Measurements from ENCODE around the gene PCDHA6.
"Not testable (repeated sequence)": the region's sequence is repeated elsewhere in the genome, so short reads cannot be mapped to it uniquely, and the experiment has no call there.

PCDHA6 gene

GRCh38 chr5:140827704-140828361 is at the start of gene PCDHA6:
Gene PCDHA6, plus strand, starts transcription at chr5:140827960. Its CDS starts 132 bp downstream, at chr5:140828092.
- TF ChIP-seq CTCF (IDR thresholded peaks at IDR 0.05; ENCODE audit: borderline replicate concordance, control extremely low read depth, extremely low read depth, insufficient read depth, missing control alignments) = no peak
- in situ Hi-C loops (cut with MboI; ENCODE audit: low sequenced_read_pairs, unreplicated experiment) = no loop called here
- no peak for DNase-seq (ENCODE audit: low spot score)

- TF ChIP-seq CTCF (IDR thresholded peaks at IDR 0.05; ENCODE audit: borderline replicate concordance, control extremely low read depth, extremely low read depth, insufficient read depth, missing control alignments) = no peak
- no peak for DNase-seq (ENCODE audit: low spot score)
- in situ Hi-C loops (cut with MboI; ENCODE audit: low sequenced_read_pairs, unreplicated experiment) = no loop called here
Measured at GRCh38 chr5:140780512-140780911, 47.2 kb upstream of the PCDHA6 start.

- DNase-seq (ENCODE audit: low spot score) = no peak
Measured at GRCh38 chr5:140785905-140786686, 41.7 kb upstream of the PCDHA6 start, which contains the start of gene PCDHA1. Gene PCDHA1, plus strand, starts transcription at chr5:140786140.

GRCh38 chr5:140787422-140787821 is 40.3 kb upstream of the PCDHA6 start:
- DNase-seq (ENCODE audit: low spot score); in situ Hi-C loops (cut with MboI; ENCODE audit: low sequenced_read_pairs, unreplicated experiment): not testable (repeated sequence)

More at GRCh38 chr5:140785905-140786686, 41.7 kb upstream of the PCDHA6 start, which contains the start of gene PCDHA1:
- TF ChIP-seq CTCF (IDR thresholded peaks at IDR 0.05; ENCODE audit: borderline replicate concordance, control extremely low read depth, extremely low read depth, insufficient read depth, missing control alignments) = no peak
- in situ Hi-C loops (cut with MboI; ENCODE audit: low sequenced_read_pairs, unreplicated experiment) = no loop called here

GRCh38 chr5:140787849-140788504 is 39.8 kb upstream of the PCDHA6 start:
- DNase-seq (ENCODE audit: low spot score); in situ Hi-C loops (cut with MboI; ENCODE audit: low sequenced_read_pairs, unreplicated experiment): not testable (repeated sequence)

GRCh38 chr5:140791089-140791488 is 36.7 kb upstream of the PCDHA6 start:
- no peak for DNase-seq (ENCODE audit: low spot score)
- no peak for TF ChIP-seq CTCF (IDR thresholded peaks at IDR 0.05; ENCODE audit: borderline replicate concordance, control extremely low read depth, extremely low read depth, insufficient read depth, missing control alignments)
- in situ Hi-C loops (cut with MboI; ENCODE audit: low sequenced_read_pairs, unreplicated experiment) = no loop called here

GRCh38 chr5:140794595-140795258 is 33.0 kb upstream of the PCDHA6 start, which contains the start of gene PCDHA2:
Gene PCDHA2, plus strand, starts transcription at chr5:140794852.
- in situ Hi-C loops (cut with MboI; ENCODE audit: low sequenced_read_pairs, unreplicated experiment) = no loop called here
- DNase-seq (ENCODE audit: low spot score) = no peak
- no peak for TF ChIP-seq CTCF (IDR thresholded peaks at IDR 0.05; ENCODE audit: borderline replicate concordance, control extremely low read depth, extremely low read depth, insufficient read depth, missing control alignments)

Data from GM13976 (cell line).